Neural progenitor cell (in vitro differentiated cells): Measurements from ENCODE around the gene ECSIT.

Experiments
- EZH2phosphoT487 ChIP-seq: fragments of 200-600 bp; sonication (generic); IDR thresholded peaks from 2 replicates; pipeline ENCODE4 v1.6.1; 2017; ENCODE audit warnings: antibody characterized with exemption
- TF ChIP-seq, protein P1 (sequence below): fragments of 200-600 bp; sonication (generic); IDR thresholded peaks from 2 replicates; pipeline ENCODE4 v1.5.1; 2017; ENCODE audit warnings: antibody characterized with exemption, mild to moderate bottlenecking

- TF ChIP-seq, protein P1, sequence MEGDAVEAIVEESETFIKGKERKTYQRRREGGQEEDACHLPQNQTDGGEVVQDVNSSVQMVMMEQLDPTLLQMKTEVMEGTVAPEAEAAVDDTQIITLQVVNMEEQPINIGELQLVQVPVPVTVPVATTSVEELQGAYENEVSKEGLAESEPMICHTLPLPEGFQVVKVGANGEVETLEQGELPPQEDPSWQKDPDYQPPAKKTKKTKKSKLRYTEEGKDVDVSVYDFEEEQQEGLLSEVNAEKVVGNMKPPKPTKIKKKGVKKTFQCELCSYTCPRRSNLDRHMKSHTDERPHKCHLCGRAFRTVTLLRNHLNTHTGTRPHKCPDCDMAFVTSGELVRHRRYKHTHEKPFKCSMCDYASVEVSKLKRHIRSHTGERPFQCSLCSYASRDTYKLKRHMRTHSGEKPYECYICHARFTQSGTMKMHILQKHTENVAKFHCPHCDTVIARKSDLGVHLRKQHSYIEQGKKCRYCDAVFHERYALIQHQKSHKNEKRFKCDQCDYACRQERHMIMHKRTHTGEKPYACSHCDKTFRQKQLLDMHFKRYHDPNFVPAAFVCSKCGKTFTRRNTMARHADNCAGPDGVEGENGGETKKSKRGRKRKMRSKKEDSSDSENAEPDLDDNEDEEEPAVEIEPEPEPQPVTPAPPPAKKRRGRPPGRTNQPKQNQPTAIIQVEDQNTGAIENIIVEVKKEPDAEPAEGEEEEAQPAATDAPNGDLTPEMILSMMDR, result no peak
- no peak for TF ChIP-seq EZH2phosphoT487
Observed at GRCh38 chr19:11505504-11506100, 23.3 kb downstream of the ECSIT start, which contains the start of gene ZNF653.
